ENCODE data around the gene APOL4.

GRCh38 chr22:36208914-36209313, 7.3 kb upstream of the APOL4 start:
- no peak for TF ChIP-seq CTCF (IDR thresholded peaks at IDR 0.05)
- TF ChIP-seq POLR2A (IDR thresholded peaks at IDR 0.05) = no peak
